HepG2 (cell line): Measurements from ENCODE around the gene PRODH. TPM values are rescaled to one million over a fixed set of nuclear protein-coding genes. Genes with fewer than 3 reads are reported as not detected.

ENCODE experiments used
- ATAC-seq: fragments of 200-7000 bp; cut with Tn5 transposase; 3 replicates; pipeline ENCODE4 v1.9.1; 2020; ENCODE audit warnings: mild to moderate bottlenecking, moderate library complexity
- BruUV-seq: library from RNA; stranded (reverse); fragments of 400-500 nt; replicated peaks from 2 replicates; lab custom pipeline; 2021; lab: Mats Ljungman, UMichigan
- CTCF ChIA-PET: fragments of 300-600 bp; formaldehyde crosslinking; extraction: SDS; loops from one replicate; lab custom pipeline; 2021; ENCODE audit warnings: low total read pairs, inconsistent platforms, low intra/inter-chr PET ratio; lab: Yijun Ruan, JAX
- POLR2A ChIA-PET: fragments of 350-600 bp; sonication (Branson Sonifier 250); formaldehyde crosslinking; loops from one replicate; lab custom pipeline; 2020; ENCODE audit warnings: antibody characterized with exemption, inconsistent platforms; lab: Yijun Ruan, JAX
- DNase-seq: peaks from one replicate; pipeline ENCODE4 v3.0.0-alpha.2; 2015; ENCODE audit warnings: low spot score
- FAIRE-seq: peaks from 3 replicates; lab custom pipeline; 2011; peaks lifted over from hg19 to GRCh38; lab: Jason Lieb, UNC
- H2AFZ ChIP-seq: one replicate; pipeline ENCODE4 v1.6.1; 2011; ENCODE audit warnings: low read length, inconsistent platforms
- H3K27ac ChIP-seq: fragments of 300-600 bp; 3 replicates; pipeline ENCODE4 v1.8.0; 2011; ENCODE audit warnings: mixed run types, mild to moderate bottlenecking, mixed read lengths, low read length, inconsistent platforms; ENCODE audit not compliant: insufficient read depth; ENCODE audit errors: extremely low read length
- H3K27me3 ChIP-seq, 2 experiments: fragments of 200-600 bp in 1 of 2; 2 replicates in 1 of 2; 3 replicates in 1 of 2; pipeline versions ENCODE4 v1.6.0 to v1.8.0; 2011; ENCODE audit warnings: low read length in 2 of 2, mild to moderate bottlenecking in 2 of 2, moderate library complexity in 2 of 2, inconsistent platforms in 1 of 2; ENCODE audit not compliant: insufficient read depth in 2 of 2, control insufficient read depth in 1 of 2
- H3K36me3 ChIP-seq, 2 experiments: fragments of 200-600 bp in 1 of 2; replicated peaks in 1 of 2; 2 replicates in 1 of 2; 3 replicates in 1 of 2; pipeline versions ENCODE4 v1.5.1 to v1.8.0; 2011; ENCODE audit warnings: low read length in 2 of 2, inconsistent platforms in 1 of 2; ENCODE audit not compliant: insufficient read depth in 2 of 2, control insufficient read depth in 1 of 2
- H3K4me1 ChIP-seq: 2 replicates; pipeline ENCODE4 v1.5.1; 2012; ENCODE audit warnings: low read length, inconsistent platforms; ENCODE audit not compliant: insufficient read depth
- H3K4me2 ChIP-seq: 2 replicates; pipeline ENCODE4 v1.6.0; 2011; ENCODE audit warnings: low read depth, low read length, inconsistent platforms
- H3K4me3 ChIP-seq, 3 experiments: fragments of 200-600 bp in 1 of 3; sonication (generic), shearing (Covaris generic) in 1 of 3; replicated peaks in 1 of 3; 2 replicates each; pipeline ENCODE4 v1.5.1; 2011 to 2016; ENCODE audit warnings: low read length in 3 of 3, inconsistent platforms in 2 of 3, low read depth in 2 of 3, mild to moderate bottlenecking in 2 of 3, control low read depth in 1 of 3, mixed read lengths in 1 of 3; ENCODE audit not compliant: insufficient read depth in 1 of 3
- H3K79me2 ChIP-seq: one replicate; pipeline ENCODE4 v1.6.1; 2011; ENCODE audit warnings: low read length, inconsistent platforms; ENCODE audit not compliant: insufficient read depth
- H3K9ac ChIP-seq: 2 replicates; pipeline ENCODE4 v1.6.0; 2011; ENCODE audit warnings: mild to moderate bottlenecking, low read depth, low read length, inconsistent platforms; ENCODE audit not compliant: insufficient read depth
- H3K9me3 ChIP-seq: 2 replicates; pipeline ENCODE4 v1.5.1; 2012; ENCODE audit warnings: mild to moderate bottlenecking, low read length
- H4K20me1 ChIP-seq: 2 replicates; pipeline ENCODE4 v1.6.0; 2011; ENCODE audit warnings: inconsistent platforms, mild to moderate bottlenecking, low read length, moderate library complexity; ENCODE audit not compliant: insufficient read depth
- ARNT ChIP-seq: fragments of 450-650 bp; IDR thresholded peaks from 2 replicates; pipeline ENCODE4 v1.6.1; 2017
- ATF1 ChIP-seq: IDR thresholded peaks from 2 replicates; pipeline ENCODE4 v1.6.1; 2016; ENCODE audit warnings: mild to moderate bottlenecking, control low read depth
- ATF7 ChIP-seq, 2 experiments: fragments of 450-650 bp in 1 of 2; sonication (generic) in 1 of 2; formaldehyde crosslinking in 1 of 2; IDR thresholded peaks; 2 replicates each; pipeline versions ENCODE4 v1.4.0 to v1.6.1; 2016 to 2020; ENCODE audit warnings: antibody characterized with exemption in 1 of 2, mild to moderate bottlenecking in 1 of 2, missing genetic modification reagents in 1 of 2
- BRF2 ChIP-seq: sonication (generic); formaldehyde crosslinking; IDR thresholded peaks from 2 replicates; pipeline ENCODE4 v1.8.1; 2022; ENCODE audit warnings: mild to moderate bottlenecking, missing genetic modification reagents
- ERF ChIP-seq: IDR thresholded peaks from 2 replicates; pipeline ENCODE4 v1.6.1; 2018; ENCODE audit warnings: missing biosample characterization, missing genetic modification reagents
- NFYC ChIP-seq: IDR thresholded peaks from 2 replicates; pipeline ENCODE4 v1.6.1; 2016; ENCODE audit warnings: missing genetic modification reagents, missing compliant biosample characterization
- RBFOX2 ChIP-seq: fragments of 200-400 bp; formaldehyde crosslinking; IDR thresholded peaks from 2 replicates; pipeline ENCODE4 v1.6.1; 2017; ENCODE audit warnings: low read depth, mild to moderate bottlenecking, low read length
- SRY ChIP-seq: sonication (generic); formaldehyde crosslinking; IDR thresholded peaks from 2 replicates; pipeline ENCODE4 v1.8.0; 2022; ENCODE audit warnings: mild to moderate bottlenecking, missing genetic modification reagents
- TGIF2 ChIP-seq: IDR thresholded peaks from 2 replicates; pipeline ENCODE4 v1.6.1; 2016; ENCODE audit warnings: control low read depth, missing compliant biosample characterization
- ZNF253 ChIP-seq: sonication (generic); formaldehyde crosslinking; IDR thresholded peaks from 2 replicates; pipeline ENCODE4 v1.8.0; 2022; ENCODE audit warnings: mild to moderate bottlenecking, missing genetic modification reagents, borderline replicate concordance
- ZNF740 ChIP-seq: sonication (generic); formaldehyde crosslinking; IDR thresholded peaks from 2 replicates; pipeline ENCODE4 v1.4.0; 2020; ENCODE audit warnings: missing genetic modification reagents
- ZNF747 ChIP-seq: sonication (generic); formaldehyde crosslinking; IDR thresholded peaks from 2 replicates; pipeline ENCODE4 v1.8.1; 2023; ENCODE audit warnings: missing genetic modification reagents, mild to moderate bottlenecking, borderline replicate concordance
- ZNF780A ChIP-seq: sonication (generic); formaldehyde crosslinking; IDR thresholded peaks from 2 replicates; pipeline ENCODE4 v1.8.0; 2022; ENCODE audit warnings: mild to moderate bottlenecking, missing genetic modification reagents, moderate library complexity
- ZNF883 ChIP-seq: sonication (generic); formaldehyde crosslinking; IDR thresholded peaks from 2 replicates; pipeline ENCODE4 v1.5.1; 2020; ENCODE audit warnings: mild to moderate bottlenecking, missing genetic modification reagents; ENCODE audit errors: not compliant biosample characterization
- WGBS: methylation state at CpG from one replicate; pipeline ENCODE4 v1.1.6; 2017; ENCODE audit warnings: low lambda C conversion rate; 5-methylcytosine and 5-hydroxymethylcytosine counted together
- in situ Hi-C: cut with HindIII; loops from 2 replicates; pipeline ENCODE4 v1.10.0; 2017; ENCODE audit warnings: low pct_unique_long_range_greater_than_20kb; ENCODE audit not compliant: extremely low pct_ligation_motif_present
- intact Hi-C: fragments of 100-400 bp; cut with micrococcal nuclease; formaldehyde crosslinking; loops from one replicate; pipeline ENCODE4 v1.10.0; 2022; ENCODE audit not compliant: unreplicated experiment
- polyA plus RNA-seq, 8 experiments: library from polyadenylated mRNA; depleted of rRNA in 3 of 8; stranded (reverse) in 7 of 8; unstranded in 1 of 8; fragments of >200 nt; fragmentation: Illumina TruSeq in 4 of 8; extraction: Trizol in 4 of 8; gene quantifications; 2 replicates each; pipeline versions ENCODE4 v1.2.1 to v1.2.3, GENCODE V29; 2011 to 2016; ENCODE audit warnings: low read depth in 4 of 8, missing spikeins in 1 of 8, mixed read lengths in 1 of 8; ENCODE audit not compliant: insufficient read depth in 1 of 8
- total RNA-seq, 5 experiments: library from RNA; depleted of rRNA; stranded (reverse); fragments of >200 nt; fragmentation: Illumina TruSeq; extraction: Trizol; gene quantifications; 2 replicates each; pipeline ENCODE4 v1.2.3, GENCODE V29; 2016; ENCODE audit warnings: low read depth in 1 of 5
- TF ChIP-seq, protein P1 (sequence below): sonication (generic); formaldehyde crosslinking; IDR thresholded peaks from 2 replicates; pipeline ENCODE4 v1.8.0; 2022; ENCODE audit warnings: low read depth, missing genetic modification reagents

Gene PRODH
- total and polyA plus RNA-seq, 2 of the 13 experiments (the other 11 are each of a cell fraction or from before 2014, with no cell fraction given), result 0.29 to 0.30 TPM

GRCh38 chr22:18966748-18967147, 30.7 kb upstream of the PRODH start (continued):
- no peak for TF ChIP-seq ZNF747 (CRISPR knock-in tag)
- no peak for TF ChIP-seq ATF1 (CRISPR knock-in tag)

- Histone ChIP-seq H3K4me3 (no peak overlapping the region), H3K27ac (no peak overlapping the region), H3K27me3 (peaks cover 1 to 20% of the 10 kb centered on the region in 2 experiments; a peak in 4 of 5 replicates), H4K20me1 (0 out of 2 replicates have a peak, but pooled peaks cover 6% of the 10 kb centered on the region), H3K9me3 (no peaks in the 10 kb centered on the region), H3K4me1 (no peaks in the 10 kb centered on the region), H3K36me3 (no peaks in the 10 kb centered on the region), H3K79me2 (no peaks in the 10 kb centered on the region), H3K9ac (no peak overlapping the region)
- ChIA-PET CTCF (no interaction called here), POLR2A (no interaction called here)
- in situ Hi-C loops, result loop anchor here (25.0 kb wide), 2 partner anchors 1197 to 1322 kb away; partner anchors contain the start of gene CCDC188
- BruUV-seq, result no TSS peak
- ATAC-seq, result no peak
- DNase-seq, result no peak
- no peak for FAIRE-seq
- 41% methylated on average over 7 of the region's 14 CpGs for WGBS
- no peak for TF ChIP-seq ARNT
- TF ChIP-seq RBFOX2, result no peak
- TF ChIP-seq ZNF253 (CRISPR knock-in tag), result no peak
- TF ChIP-seq ZNF883 (CRISPR knock-in tag), result no peak
- TF ChIP-seq ERF (CRISPR knock-in tag), result no peak
- TF ChIP-seq TGIF2, result no peak
- no peak for TF ChIP-seq ZNF740
- no peak for TF ChIP-seq ATF7 (IDR thresholded peaks at IDR 0.05)
- no peak for TF ChIP-seq ATF7 (CRISPR knock-in tag; IDR thresholded peaks at IDR 0.05)
- no peak for TF ChIP-seq SRY (CRISPR knock-in tag)
- TF ChIP-seq, protein P1, sequence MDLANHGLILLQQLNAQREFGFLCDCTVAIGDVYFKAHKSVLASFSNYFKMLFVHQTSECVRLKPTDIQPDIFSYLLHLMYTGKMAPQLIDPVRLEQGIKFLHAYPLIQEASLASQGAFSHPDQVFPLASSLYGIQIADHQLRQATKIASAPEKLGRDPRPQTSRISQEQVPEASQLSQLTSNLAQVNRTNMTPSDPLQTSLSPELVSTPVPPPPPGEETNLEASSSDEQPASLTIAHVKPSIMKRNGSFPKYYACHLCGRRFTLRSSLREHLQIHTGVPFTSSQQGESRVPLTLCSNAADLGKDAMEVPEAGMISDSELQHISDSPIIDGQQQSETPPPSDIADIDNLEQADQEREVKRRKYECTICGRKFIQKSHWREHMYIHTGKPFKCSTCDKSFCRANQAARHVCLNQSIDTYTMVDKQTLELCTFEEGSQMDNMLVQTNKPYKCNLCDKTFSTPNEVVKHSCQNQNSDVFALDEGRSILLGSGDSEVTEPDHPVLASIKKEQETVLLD (CRISPR knock-in tag), result no peak
- no peak for TF ChIP-seq NFYC (CRISPR knock-in tag)
- no peak for TF ChIP-seq BRF2 (CRISPR knock-in tag)
- TF ChIP-seq ZNF780A (CRISPR knock-in tag), result no peak
- TF ChIP-seq, all 625 proteins: peak for 0
- intact Hi-C loops, result no loop called here
- no peak overlapping the region for H3K4me2 ChIP-seq
- no peak overlapping the region for H2AFZ ChIP-seq
Observed at GRCh38 chr22:18965526-18966421, 29.7 kb upstream of the PRODH start.
